ENCODE results near the gene SYMPK.
A peak's percentile ranks its signal among the peaks of the same experiment; 100 is the strongest.

The SYMPK gene

DNA sequence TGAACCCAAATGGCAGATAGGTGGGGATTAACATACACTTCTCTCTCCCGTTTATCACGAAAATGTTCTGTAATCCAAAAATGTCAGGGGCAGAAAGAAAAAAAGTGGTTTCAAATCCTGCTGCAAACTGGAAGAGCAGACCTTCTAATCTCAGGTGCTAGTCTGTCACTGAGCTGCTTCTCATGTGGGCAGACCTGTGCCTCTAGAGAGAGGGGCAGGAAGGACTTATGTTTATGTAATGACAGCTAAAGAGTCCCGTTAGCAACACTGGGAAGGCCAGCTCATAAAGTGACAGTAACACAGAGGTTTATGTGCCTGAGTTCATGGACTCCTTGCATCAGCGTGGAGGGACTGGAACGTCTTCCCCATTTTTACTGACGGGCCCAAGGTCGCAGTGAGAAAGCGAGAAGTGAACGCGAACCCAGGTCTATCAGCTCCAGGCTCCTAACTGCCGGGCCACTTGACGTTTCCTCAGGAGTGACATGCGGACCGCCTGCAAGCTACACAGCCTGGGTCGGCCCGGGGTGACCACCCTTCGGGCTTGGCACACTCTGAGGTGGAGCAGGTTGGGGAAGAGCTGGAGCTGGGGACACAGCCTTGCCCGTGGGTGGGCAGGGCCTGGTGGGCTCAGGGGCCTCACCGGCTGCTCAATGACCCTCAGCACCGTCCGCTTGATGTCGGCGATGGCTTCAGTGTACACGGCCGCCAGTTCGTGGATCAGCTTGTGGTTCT, 38.2 kb downstream of the SYMPK start:
- no peak for TF ChIP-seq JUND (IDR thresholded peaks at IDR 0.05; ENCODE audit: low read depth)
- DNase-seq (ENCODE audit: low read depth in 1 of 2, low spot score in 1 of 2): no peak
- in situ Hi-C loops (cut with HindIII; ENCODE audit: low pct_unique_long_range_greater_than_20kb, low sequenced_read_pairs): no loop called here

DNA sequence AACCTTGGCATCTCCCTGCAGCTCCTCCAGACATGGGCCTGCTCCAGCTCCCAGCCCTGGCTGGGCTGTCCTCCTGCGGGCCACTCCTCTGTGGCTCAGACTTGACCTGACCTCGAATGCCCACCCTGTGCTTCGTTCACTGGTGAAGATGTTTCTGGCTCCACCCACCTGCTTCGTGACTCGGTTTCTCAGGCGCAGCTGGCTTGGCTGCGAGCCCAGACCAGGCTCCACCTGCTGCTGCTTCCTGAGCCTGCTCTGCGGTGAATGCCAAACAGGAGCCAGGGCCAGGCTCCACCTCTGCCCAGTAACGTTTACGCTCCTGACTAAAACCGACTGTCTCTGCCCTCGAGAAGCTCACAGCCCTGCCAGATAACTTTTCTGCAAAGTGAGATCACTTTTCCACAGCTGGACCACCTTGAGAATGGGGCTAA, 38.9 kb downstream of the SYMPK start:
- TF ChIP-seq JUND (IDR thresholded peaks at IDR 0.05; ENCODE audit: low read depth): no peak
- no peak for DNase-seq (ENCODE audit: low read depth in 1 of 2, low spot score in 1 of 2)

DNA sequence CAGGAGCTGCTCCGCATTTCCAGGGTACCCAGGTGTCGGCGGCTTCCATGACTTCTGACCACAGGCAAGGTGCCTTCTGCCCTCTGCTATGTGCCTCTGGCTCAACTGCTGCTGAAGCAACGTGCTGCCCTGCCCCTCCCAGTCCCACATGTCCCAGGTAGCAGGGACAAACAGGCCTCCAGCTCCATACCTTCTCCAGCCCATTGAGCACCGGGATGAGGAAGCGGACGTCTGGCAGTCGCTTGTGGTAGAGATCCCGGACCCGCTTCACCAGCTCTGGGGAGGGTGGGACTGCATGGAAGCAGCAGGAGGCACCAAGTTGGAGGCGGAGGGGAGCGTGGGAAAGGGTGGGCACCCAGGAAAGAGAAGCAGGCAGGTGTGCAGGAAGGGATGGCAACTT, 39.8 kb downstream of the SYMPK start:
- in situ Hi-C loops (cut with HindIII; ENCODE audit: low pct_unique_long_range_greater_than_20kb, low sequenced_read_pairs): no loop called here
- no peak for DNase-seq (ENCODE audit: low read depth in 1 of 2, low spot score in 1 of 2)
- no peak for TF ChIP-seq JUND (IDR thresholded peaks at IDR 0.05; ENCODE audit: low read depth)

More for the DNA sequence above, 38.9 kb downstream of the SYMPK start:
- in situ Hi-C loops (cut with HindIII; ENCODE audit: low pct_unique_long_range_greater_than_20kb, low sequenced_read_pairs): no loop called here

DNA sequence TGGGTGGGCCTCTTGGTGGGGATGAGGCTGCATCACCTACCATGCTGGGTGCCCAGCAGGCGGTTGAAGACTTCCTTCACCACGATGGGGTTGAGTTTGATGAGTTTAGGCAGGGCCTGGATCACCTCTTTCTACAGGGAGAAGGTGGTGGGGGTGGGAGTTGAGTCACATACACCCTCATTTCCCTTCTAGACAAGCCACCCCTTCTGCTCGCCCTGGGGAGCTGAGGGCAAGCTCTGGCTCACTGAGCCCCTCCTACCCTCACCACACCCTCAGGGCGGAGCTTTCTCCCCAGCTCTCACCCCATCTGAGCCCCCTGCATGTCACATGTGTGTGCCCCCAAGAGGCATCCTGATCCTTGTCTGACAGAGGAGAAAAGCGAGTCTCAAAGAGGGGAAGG, 40.2 kb downstream of the SYMPK start:
- no peak for DNase-seq (ENCODE audit: low read depth in 1 of 2, low spot score in 1 of 2)
- no peak for TF ChIP-seq JUND (IDR thresholded peaks at IDR 0.05; ENCODE audit: low read depth)
- in situ Hi-C loops (cut with HindIII; ENCODE audit: low pct_unique_long_range_greater_than_20kb, low sequenced_read_pairs): no loop called here

DNA sequence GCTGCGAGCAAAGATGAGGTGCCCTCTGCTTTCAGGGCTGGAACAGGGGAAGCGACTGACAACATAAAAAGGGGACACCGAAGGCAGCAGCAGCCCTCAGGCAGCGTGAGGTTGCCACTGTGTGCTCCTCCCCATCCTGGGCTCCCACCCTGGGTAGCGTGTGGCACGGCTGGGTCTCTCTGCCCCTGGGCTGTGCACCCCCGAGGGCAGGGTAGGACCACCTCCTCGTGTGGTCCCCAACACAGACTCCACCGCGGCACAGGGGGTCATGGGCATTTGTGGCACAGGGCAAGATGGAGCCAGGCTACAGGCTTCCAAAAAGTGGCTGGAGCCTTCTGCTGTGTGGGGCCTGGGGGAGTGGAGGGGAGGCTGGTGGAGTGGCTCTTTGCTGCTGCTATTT, 41.4 kb downstream of the SYMPK start:
- in situ Hi-C loops (cut with HindIII; ENCODE audit: low pct_unique_long_range_greater_than_20kb, low sequenced_read_pairs): no loop called here
- no peak for DNase-seq (ENCODE audit: low read depth in 1 of 2, low spot score in 1 of 2)
- TF ChIP-seq JUND (IDR thresholded peaks at IDR 0.05; ENCODE audit: low read depth): no peak

DNA sequence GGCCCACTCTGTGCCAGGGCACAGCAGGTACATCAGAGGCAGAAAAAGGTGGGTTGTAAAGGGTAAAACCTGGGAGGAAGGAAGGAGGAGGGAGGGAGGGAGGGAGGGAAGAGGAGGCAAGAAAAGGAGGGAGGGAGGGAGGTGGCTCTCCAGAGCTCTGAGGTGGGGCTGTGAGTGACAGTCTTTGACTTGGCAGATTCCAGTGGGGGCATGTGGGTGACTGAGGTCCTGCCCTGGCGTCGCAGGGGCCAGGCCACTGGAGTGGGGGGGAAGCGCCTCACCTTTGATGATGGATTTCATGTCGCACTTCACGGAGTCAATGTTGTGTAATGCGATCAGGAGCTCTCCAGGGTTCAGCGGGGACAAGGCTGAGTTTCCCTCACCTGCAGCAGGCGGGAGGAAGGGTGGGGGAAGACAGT, 41.8 kb downstream of the SYMPK start:
- in situ Hi-C loops (cut with HindIII; ENCODE audit: low pct_unique_long_range_greater_than_20kb, low sequenced_read_pairs): no loop called here
- TF ChIP-seq JUND (IDR thresholded peaks at IDR 0.05; ENCODE audit: low read depth): no peak

DNA sequence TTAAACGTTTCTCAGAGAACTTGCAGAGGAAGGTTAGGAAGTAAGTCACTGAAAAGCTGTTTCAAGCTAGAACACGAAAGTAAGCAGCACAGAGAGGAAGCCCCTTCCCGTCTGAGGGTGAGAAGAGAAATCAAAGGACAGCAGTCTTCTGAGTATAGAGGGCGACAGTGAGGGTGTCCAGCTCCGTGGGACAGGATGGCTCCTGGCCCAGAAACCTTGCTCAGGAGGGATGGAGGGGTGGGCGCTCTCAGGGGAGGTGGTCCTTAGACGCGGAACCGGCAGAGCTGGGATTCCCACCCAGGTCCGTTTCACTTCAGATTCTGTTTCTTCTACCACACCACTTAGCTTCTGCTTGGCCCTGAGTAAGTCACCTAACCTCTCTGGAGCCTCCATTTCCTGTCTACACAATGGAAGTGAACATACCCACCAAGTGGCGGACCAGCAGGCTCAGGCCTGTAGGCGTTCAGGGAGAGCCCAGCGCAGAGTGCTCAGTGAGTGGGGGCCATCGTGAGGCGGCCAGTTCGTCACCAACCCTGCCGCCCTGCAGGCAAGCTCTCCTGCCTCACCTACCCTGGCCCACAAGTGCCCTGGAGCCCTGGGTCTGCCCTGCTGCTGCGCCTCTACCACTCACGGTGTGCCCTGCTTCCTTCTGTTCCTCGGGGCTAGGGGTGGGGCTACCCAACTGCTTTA, 42.4 kb downstream of the SYMPK start:
- no peak for DNase-seq (ENCODE audit: low read depth in 1 of 2, low spot score in 1 of 2)
- TF ChIP-seq JUND (IDR thresholded peaks at IDR 0.05; ENCODE audit: low read depth): no peak
- in situ Hi-C loops (cut with HindIII; ENCODE audit: low pct_unique_long_range_greater_than_20kb, low sequenced_read_pairs): no loop called here

More for the DNA sequence above, 41.8 kb downstream of the SYMPK start:
- no peak for DNase-seq (ENCODE audit: low read depth in 1 of 2, low spot score in 1 of 2)

DNA sequence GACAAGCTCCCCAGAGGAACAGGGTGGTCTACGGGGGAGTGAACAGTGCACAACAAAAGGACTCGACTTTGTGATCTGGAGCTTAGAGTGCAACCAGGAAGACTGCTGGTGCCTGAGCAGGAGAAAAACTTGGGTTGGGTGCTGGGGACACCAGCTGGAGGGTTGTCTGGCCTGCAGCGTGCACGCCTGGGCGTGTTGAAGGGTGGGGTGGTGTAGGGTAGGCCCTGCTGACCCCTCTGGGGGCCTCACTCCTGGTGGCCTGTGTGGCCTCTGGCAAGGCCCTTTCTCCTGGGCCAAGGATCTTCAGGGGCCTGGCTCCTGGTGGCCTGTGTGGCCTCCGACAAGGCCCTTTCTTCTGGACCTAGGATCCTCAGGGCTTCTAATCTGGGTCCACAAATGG, 43.2 kb downstream of the SYMPK start:
- in situ Hi-C loops (cut with HindIII; ENCODE audit: low pct_unique_long_range_greater_than_20kb, low sequenced_read_pairs): no loop called here
- DNase-seq (ENCODE audit: low read depth in 1 of 2, low spot score in 1 of 2): no peak
- no peak for TF ChIP-seq JUND (IDR thresholded peaks at IDR 0.05; ENCODE audit: low read depth)

DNA sequence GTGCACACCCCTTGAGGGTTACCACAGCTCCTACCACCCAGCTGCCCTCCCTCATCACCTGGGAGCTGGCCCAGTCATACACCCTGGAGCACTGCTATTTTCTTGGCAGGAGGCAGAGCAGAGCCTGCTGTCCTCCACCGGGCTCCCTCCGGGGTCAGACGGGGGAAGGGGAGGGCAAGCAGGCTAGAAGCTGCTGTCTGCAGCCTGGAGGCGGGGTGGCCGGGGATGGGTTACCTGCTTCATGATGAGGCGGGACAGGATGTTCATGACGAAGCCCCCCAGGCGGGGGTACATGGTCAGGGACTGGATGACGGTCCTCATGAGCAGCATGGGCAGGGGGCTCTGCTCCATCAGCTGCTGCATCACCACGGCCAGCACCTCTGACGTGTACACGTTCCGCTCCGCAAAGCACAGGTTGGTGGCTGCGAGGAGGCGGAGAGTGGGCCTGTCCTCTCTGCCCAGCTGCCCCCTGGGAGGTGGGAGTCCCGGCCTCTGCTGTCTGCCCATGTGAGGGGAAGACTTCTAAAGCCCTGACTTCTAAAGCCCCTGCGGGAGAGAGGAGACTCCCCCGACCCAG, 45.1 kb downstream of the SYMPK start:
- DNase-seq (ENCODE audit: low read depth in 1 of 2, low spot score in 1 of 2): peak; percentile 38 to 46
- no peak for TF ChIP-seq JUND (IDR thresholded peaks at IDR 0.05; ENCODE audit: low read depth)
- in situ Hi-C loops (cut with HindIII; ENCODE audit: low pct_unique_long_range_greater_than_20kb, low sequenced_read_pairs): no loop called here

DNA sequence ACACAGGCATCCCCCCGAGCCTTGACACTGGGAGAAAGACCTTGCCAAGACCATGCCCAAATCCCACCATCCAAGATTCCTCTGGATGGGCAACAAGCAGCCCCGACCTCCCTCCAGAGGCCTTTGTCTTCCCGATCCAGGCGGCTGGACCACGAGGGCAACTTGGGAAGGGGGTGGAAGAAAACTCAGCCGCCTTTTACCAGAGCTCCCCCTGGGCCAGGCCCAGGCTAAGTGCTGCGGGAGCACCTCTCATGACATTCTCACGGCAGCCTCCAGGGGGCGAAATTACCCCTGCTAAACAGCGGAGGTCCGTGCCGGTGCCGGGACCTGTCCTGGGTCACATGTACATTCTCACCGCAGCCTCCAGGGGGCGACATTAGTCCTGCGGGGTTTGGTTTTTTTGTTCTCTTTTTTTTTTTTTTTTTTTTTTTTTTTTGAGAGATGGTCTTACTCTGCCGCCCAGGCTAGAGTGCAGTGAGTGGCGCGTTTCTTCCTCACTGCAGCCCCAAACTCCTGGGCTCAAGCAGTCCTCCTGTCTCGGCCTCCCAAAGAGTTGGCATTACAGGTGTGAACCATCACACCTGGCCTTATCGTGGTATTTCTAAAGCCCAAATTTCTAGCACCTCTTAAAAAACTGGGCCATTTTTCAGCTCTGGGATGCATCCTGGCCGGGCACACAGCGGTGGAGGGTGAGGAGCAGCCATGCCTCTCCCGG, 45.8 kb downstream of the SYMPK start:
- peak; percentile 89 to 98 for DNase-seq (ENCODE audit: low read depth in 1 of 2, low spot score in 1 of 2)
- in situ Hi-C loops (cut with HindIII; ENCODE audit: low pct_unique_long_range_greater_than_20kb, low sequenced_read_pairs): no loop called here
- no peak for TF ChIP-seq JUND (IDR thresholded peaks at IDR 0.05; ENCODE audit: low read depth)

DNA sequence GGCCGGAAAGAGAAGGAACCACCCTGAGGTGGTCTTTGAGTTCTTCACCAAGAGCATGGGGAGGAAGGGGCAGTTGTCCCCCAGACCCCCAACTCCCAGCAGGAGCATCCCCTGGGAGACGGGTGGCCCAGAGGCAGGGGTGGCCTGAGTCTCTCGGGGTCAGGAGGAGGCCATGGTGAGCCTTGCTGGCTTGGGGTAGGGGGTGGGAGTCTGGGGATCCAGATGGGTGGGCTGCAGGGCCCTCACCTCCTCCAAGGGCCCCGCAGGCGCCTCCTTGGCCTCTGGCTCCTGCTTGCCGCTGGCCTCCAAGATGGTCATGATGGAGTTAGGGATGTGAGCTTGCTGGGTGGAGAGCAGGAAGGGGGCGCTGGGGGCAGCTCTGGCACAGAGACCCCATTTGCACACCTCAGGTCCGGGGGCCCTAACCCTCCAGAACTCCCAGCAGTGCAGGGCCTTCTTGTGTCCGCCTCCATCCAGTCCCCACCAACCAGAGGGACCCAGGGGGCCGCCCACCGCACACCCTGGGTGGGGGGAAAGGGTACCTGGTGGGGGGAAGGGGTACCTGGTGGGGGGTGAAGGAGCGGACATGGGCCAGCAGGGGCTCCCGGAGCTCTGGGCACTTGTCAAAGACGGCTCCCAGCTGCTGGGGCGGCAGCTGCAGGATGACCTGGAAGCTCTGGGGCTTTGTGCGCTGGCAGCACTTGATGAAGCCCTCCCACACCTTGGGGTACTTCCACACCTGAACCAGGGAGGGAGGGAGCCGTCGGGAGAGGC, 46.5 kb downstream of the SYMPK start:
- in situ Hi-C loops (cut with HindIII; ENCODE audit: low pct_unique_long_range_greater_than_20kb, low sequenced_read_pairs): no loop called here
- DNase-seq (ENCODE audit: low read depth in 1 of 2, low spot score in 1 of 2): no peak
- TF ChIP-seq JUND (IDR thresholded peaks at IDR 0.05; ENCODE audit: low read depth): no peak
